K562 (cell line): Measurements from ENCODE around the gene ACTR3C. TPM values are rescaled to one million over a fixed set of nuclear protein-coding genes. Genes with fewer than 3 reads are reported as not detected.

Experiments used
- ATAC-seq: fragments of 200-7000 bp; cut with Tn5 transposase; 3 replicates; pipeline ENCODE4 v1.9.1; 2020; ENCODE audit warnings: moderate library complexity
- BruUV-seq: library from RNA; stranded (reverse); fragments of 400-500 nt; replicated peaks from 2 replicates; lab custom pipeline; 2021; lab: Mats Ljungman, UMichigan
- CTCF ChIA-PET: fragments of 300-600 bp; formaldehyde crosslinking; extraction: SDS; loops from one replicate; lab custom pipeline; 2021; ENCODE audit warnings: low intra/inter-chr PET ratio; lab: Yijun Ruan, JAX
- POLR2A ChIA-PET: fragments of 300-600, 350-650 bp; sonication (Branson Sonifier 250); formaldehyde crosslinking; extraction: SDS; loops from one replicate; lab custom pipeline; 2021; ENCODE audit warnings: antibody characterized with exemption, inconsistent platforms; lab: Yijun Ruan, JAX
- DNase-seq, 4 experiments: peaks; one replicate each; pipeline versions ENCODE4 v3.0.0 to v3.0.0-alpha.2; 2011 to 2018; ENCODE audit warnings: low spot score in 3 of 4, mixed read lengths in 3 of 4; ENCODE audit errors: extremely low read depth in 1 of 4
- FAIRE-seq: peaks from 2 replicates; lab custom pipeline; 2011; peaks lifted over from hg19 to GRCh38; lab: Jason Lieb, UNC
- H2AFZ ChIP-seq: 2 replicates; pipeline ENCODE4 v1.6.0; 2011; ENCODE audit warnings: low read depth, low read length, control low read depth, inconsistent platforms
- H3K27ac ChIP-seq: fragments of 200-600 bp; 3 replicates; pipeline ENCODE4 v1.8.0; 2011; ENCODE audit warnings: low read depth, mild to moderate bottlenecking, control low read depth, inconsistent platforms, low read length, moderate library complexity, mixed read lengths; ENCODE audit errors: extremely low read depth
- H3K27me3 ChIP-seq, 2 experiments: fragments of 300-600 bp in 1 of 2; 2 replicates in 1 of 2; 3 replicates in 1 of 2; pipeline versions ENCODE4 v1.6.0 to v1.8.0; 2011; ENCODE audit warnings: inconsistent platforms in 2 of 2, low read length in 2 of 2, mild to moderate bottlenecking in 1 of 2, mixed read lengths in 1 of 2, moderate library complexity in 1 of 2; ENCODE audit not compliant: control insufficient read depth in 2 of 2, insufficient read depth in 2 of 2
- H3K36me3 ChIP-seq: fragments of 300-600 bp; 3 replicates; pipeline ENCODE4 v1.8.0; 2011; ENCODE audit warnings: mild to moderate bottlenecking, low read length, inconsistent platforms; ENCODE audit not compliant: control insufficient read depth, insufficient read depth
- H3K4me1 ChIP-seq, 2 experiments: fragments of 200-600 bp in 1 of 2; replicated peaks in 1 of 2; 2 replicates in 1 of 2; 3 replicates in 1 of 2; pipeline versions ENCODE4 v1.5.1 to v1.8.0; 2011; ENCODE audit warnings: inconsistent platforms in 2 of 2, low read length in 2 of 2, mild to moderate bottlenecking in 1 of 2, mixed read lengths in 1 of 2, moderate library complexity in 1 of 2; ENCODE audit not compliant: control insufficient read depth in 2 of 2, insufficient read depth in 2 of 2
- H3K4me2 ChIP-seq: 2 replicates; pipeline ENCODE4 v1.6.1; 2011; ENCODE audit warnings: low read length, control low read depth, inconsistent platforms, mixed read lengths; ENCODE audit not compliant: insufficient read depth
- H3K4me3 ChIP-seq: fragments of 200-600 bp; sonication (generic), shearing (Covaris generic); 2 replicates; pipeline ENCODE4 v1.5.1; 2016; ENCODE audit warnings: control low read depth, inconsistent platforms
- H3K79me2 ChIP-seq: fragments of 200-600 bp; 3 replicates; pipeline ENCODE4 v1.8.0; 2011; ENCODE audit warnings: low read length, inconsistent platforms; ENCODE audit not compliant: control insufficient read depth, insufficient read depth
- H3K9ac ChIP-seq, 2 experiments: 2 replicates each; pipeline versions ENCODE4 v1.6.0 to v1.6.1; 2011; ENCODE audit warnings: low read depth in 2 of 2, low read length in 2 of 2, control low read depth in 1 of 2, inconsistent platforms in 1 of 2, mild to moderate bottlenecking in 1 of 2, mixed read lengths in 1 of 2; ENCODE audit not compliant: insufficient read depth in 1 of 2
- H3K9me1 ChIP-seq: one replicate; pipeline ENCODE4 v1.6.0; 2011; ENCODE audit warnings: inconsistent platforms, mild to moderate bottlenecking, low read length, moderate library complexity; ENCODE audit not compliant: control insufficient read depth, insufficient read depth
- H3K9me3 ChIP-seq: replicated peaks from 2 replicates; pipeline ENCODE4 v1.5.1; 2011; ENCODE audit warnings: low read depth, low read length, inconsistent platforms; ENCODE audit not compliant: control insufficient read depth, insufficient read depth
- H4K20me1 ChIP-seq: replicated peaks from 2 replicates; pipeline ENCODE4 v1.6.1; 2011; ENCODE audit warnings: low read length, inconsistent platforms, mixed read lengths; ENCODE audit not compliant: control insufficient read depth, insufficient read depth
- BACH1 ChIP-seq: fragments of 200-800 bp; sonication (Bioruptor generic); IDR thresholded peaks from 2 replicates; pipeline ENCODE4 v1.6.1; 2016; ENCODE audit warnings: missing genetic modification characterization, missing compliant biosample characterization
- FOXA3 ChIP-seq, 2 experiments: fragments of 450-650 bp in 1 of 2; sonication (generic) in 1 of 2; formaldehyde crosslinking; IDR thresholded peaks in 1 of 2; conservative IDR thresholded peaks in 1 of 2; 2 replicates each; pipeline versions ENCODE4 v1.4.0 to v1.8.0; 2020 to 2022; ENCODE audit warnings: mild to moderate bottlenecking in 2 of 2, missing genetic modification reagents in 1 of 2
- HDAC3 ChIP-seq: fragments of 450-650 bp; IDR thresholded peaks from 2 replicates; pipeline ENCODE4 v1.6.1; 2018; ENCODE audit warnings: borderline replicate concordance, mild to moderate bottlenecking, moderate library complexity; ENCODE audit not compliant: partially characterized antibody
- MEF2D ChIP-seq: conservative IDR thresholded peaks from 2 replicates; pipeline ENCODE4 v1.6.1; 2016; ENCODE audit warnings: low read depth, missing genetic modification characterization, missing compliant biosample characterization
- NELFE ChIP-seq: IDR thresholded peaks from 2 replicates; pipeline ENCODE4 v1.6.1; 2011; ENCODE audit warnings: mild to moderate bottlenecking; ENCODE audit not compliant: insufficient read depth, insufficient read length
- NEUROD1 ChIP-seq: fragments of 150-350 bp; IDR thresholded peaks from 2 replicates; pipeline ENCODE4 v1.6.1; 2014; ENCODE audit warnings: borderline replicate concordance, low read length, low read depth; ENCODE audit not compliant: partially characterized antibody
- NFRKB ChIP-seq: fragments of 450-650 bp; IDR thresholded peaks from 2 replicates; pipeline ENCODE4 v1.6.1; 2016; ENCODE audit warnings: low read depth
- NR2C2 ChIP-seq, 2 experiments: fragments of 200-800 bp in 1 of 2; sonication (Bioruptor generic) in 1 of 2; sonication (generic) in 1 of 2; formaldehyde crosslinking in 1 of 2; IDR thresholded peaks; 2 replicates each; pipeline versions ENCODE4 v1.6.1 to v1.8.0; 2016 to 2022; ENCODE audit warnings: mild to moderate bottlenecking in 1 of 2, missing compliant biosample characterization in 1 of 2, missing genetic modification characterization in 1 of 2, missing genetic modification reagents in 1 of 2
- PYGO2 ChIP-seq: fragments of 450-650 bp; IDR thresholded peaks from 2 replicates; pipeline ENCODE4 v1.6.1; 2016; ENCODE audit warnings: mild to moderate bottlenecking, missing genetic modification characterization, moderate library complexity, missing compliant biosample characterization
- SMARCC2 ChIP-seq: fragments of 450-650 bp; IDR thresholded peaks from 2 replicates; pipeline ENCODE4 v1.6.1; 2017; ENCODE audit warnings: antibody characterized with exemption, moderate library complexity, mild to moderate bottlenecking, low read depth
- TCFL5 ChIP-seq: fragments of 250-450 bp; sonication (Bioruptor Pico); conservative IDR thresholded peaks from 2 replicates; pipeline ENCODE4 v1.6.1; 2021; ENCODE audit warnings: mild to moderate bottlenecking, moderate library complexity, matching md5 sums
- ZNF79 ChIP-seq: fragments of 250-450 bp; sonication (Bioruptor Pico); IDR thresholded peaks from 2 replicates; pipeline ENCODE4 v1.4.0; 2020; ENCODE audit warnings: low read depth, mild to moderate bottlenecking, moderate library complexity
- WGBS: fragments of 100-300 bp; shearing (Covaris generic); methylation state at CpG from one replicate; pipeline ENCODE4 v1.1.6; 2016; ENCODE audit warnings: low coverage, mixed read lengths; ENCODE audit not compliant: insufficient coverage; ENCODE audit errors: missing lambda C conversion rate; 5-methylcytosine and 5-hydroxymethylcytosine counted together
- in situ Hi-C: fragments of 300-500 bp; cut with MboI; formaldehyde crosslinking; loops from 4 replicates; pipeline ENCODE4 v1.15.0; 2018; ENCODE audit warnings: inconsistent platforms, mixed read lengths
- intact Hi-C: fragments of 100-400 bp; cut with micrococcal nuclease; formaldehyde crosslinking; loops from 2 replicates; pipeline ENCODE4 v1.14.2; 2022
- polyA plus RNA-seq, 8 experiments: library from polyadenylated mRNA; depleted of rRNA in 4 of 8; stranded (reverse) in 5 of 8; unstranded in 3 of 8; fragments of >200 nt; fragmentation: Nextera tagmentation in 2 of 8; fragmentation: Illumina TruSeq in 1 of 8; extraction: Ambion mirVana in 2 of 8; extraction: Trizol in 1 of 8; gene quantifications; 2 replicates each; pipeline versions ENCODE4 v1.2.1 to v1.2.3, GENCODE V29; 2011 to 2014; ENCODE audit warnings: inconsistent platforms in 1 of 8, missing spikeins in 1 of 8
- total RNA-seq, 7 experiments: library from RNA; depleted of rRNA in 6 of 7; stranded (reverse); fragments of >200 nt in 6 of 7; fragmentation: Illumina TruSeq in 2 of 7; extraction: Trizol in 2 of 7; gene quantifications; 2 replicates each; pipeline versions ENCODE4 v1.2.1 to v1.2.3, GENCODE V29; 2011 to 2021; ENCODE audit warnings: low replicate concordance in 1 of 7
- TF ChIP-seq, protein P1 (sequence below): sonication (generic); formaldehyde crosslinking; IDR thresholded peaks from 2 replicates; pipeline ENCODE4 v1.8.1; 2023; ENCODE audit warnings: mild to moderate bottlenecking, missing genetic modification reagents
- TF ChIP-seq, protein P2 (sequence below): fragments of 450-650 bp; formaldehyde crosslinking; IDR thresholded peaks from 2 replicates; pipeline ENCODE4 v1.4.0; 2020; ENCODE audit warnings: mild to moderate bottlenecking, mixed read lengths

ACTR3C gene
- total and polyA plus RNA-seq, 9 of the 15 experiments (the other 6 are each of a cell fraction or from before 2014, with no cell fraction given) = 9.0 to 35.4 (median 13.3) TPM

DNA sequence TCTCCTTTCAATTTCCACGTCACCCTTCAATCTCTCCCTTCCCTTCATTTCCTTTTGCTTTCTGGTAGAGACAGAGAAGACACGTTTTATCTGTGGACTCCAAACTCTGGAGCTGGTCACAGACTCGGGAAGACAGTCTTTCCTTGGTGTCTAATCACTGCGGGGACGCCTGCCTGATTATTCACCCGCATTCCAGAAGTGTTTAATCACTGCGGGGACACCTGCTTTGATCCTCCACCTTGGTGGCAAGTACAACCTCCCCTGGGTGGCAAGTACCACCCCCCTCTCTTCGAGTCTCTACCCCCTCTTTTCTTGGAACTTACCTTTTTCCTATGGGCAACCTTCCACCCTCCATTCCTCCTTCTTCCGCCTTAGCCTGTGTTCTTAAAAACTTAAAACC lies 15.4 kb downstream of the ACTR3C start (continued):
- TF ChIP-seq NEUROD1 = no peak
- no peak for TF ChIP-seq SMARCC2
- no peak for TF ChIP-seq HDAC3
- no peak for TF ChIP-seq TCFL5 (CRISPR knock-in tag)
- TF ChIP-seq ZNF79 = no peak
- TF ChIP-seq FOXA3 (CRISPR knock-in tag; conservative IDR thresholded peaks at IDR 0.05 in 1 of 2, IDR thresholded peaks at IDR 0.05 in 1 of 2) = no peak
- TF ChIP-seq, protein P1, sequence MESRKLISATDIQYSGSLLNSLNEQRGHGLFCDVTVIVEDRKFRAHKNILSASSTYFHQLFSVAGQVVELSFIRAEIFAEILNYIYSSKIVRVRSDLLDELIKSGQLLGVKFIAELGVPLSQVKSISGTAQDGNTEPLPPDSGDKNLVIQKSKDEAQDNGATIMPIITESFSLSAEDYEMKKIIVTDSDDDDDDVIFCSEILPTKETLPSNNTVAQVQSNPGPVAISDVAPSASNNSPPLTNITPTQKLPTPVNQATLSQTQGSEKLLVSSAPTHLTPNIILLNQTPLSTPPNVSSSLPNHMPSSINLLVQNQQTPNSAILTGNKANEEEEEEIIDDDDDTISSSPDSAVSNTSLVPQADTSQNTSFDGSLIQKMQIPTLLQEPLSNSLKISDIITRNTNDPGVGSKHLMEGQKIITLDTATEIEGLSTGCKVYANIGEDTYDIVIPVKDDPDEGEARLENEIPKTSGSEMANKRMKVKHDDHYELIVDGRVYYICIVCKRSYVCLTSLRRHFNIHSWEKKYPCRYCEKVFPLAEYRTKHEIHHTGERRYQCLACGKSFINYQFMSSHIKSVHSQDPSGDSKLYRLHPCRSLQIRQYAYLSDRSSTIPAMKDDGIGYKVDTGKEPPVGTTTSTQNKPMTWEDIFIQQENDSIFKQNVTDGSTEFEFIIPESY (CRISPR knock-in tag) = no peak
- TF ChIP-seq, all 486 proteins: peak for 0

DNA sequence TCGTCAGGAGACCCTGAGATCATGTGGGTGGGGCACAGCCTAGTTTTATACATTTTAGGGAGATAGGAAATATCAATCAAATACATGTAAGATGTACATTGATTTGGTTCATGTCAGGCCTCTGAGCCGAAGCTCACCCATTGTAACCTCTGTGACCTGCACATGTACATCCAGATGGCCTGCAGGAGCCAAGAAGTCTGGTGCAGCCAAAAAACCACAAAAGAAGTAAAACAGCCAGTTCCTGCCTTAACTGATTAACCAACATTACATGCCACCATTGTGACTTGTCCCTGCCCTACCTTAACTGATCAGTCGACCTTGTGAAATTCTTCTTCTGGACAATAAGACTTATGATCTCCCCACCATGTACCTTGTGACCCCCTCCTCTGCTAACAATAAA lies 16.2 kb downstream of the ACTR3C start:
- no peak overlapping the region for H3K4me3 ChIP-seq
- peaks cover 10 to 36% of the 10 kb centered on the region in 2 experiments; a peak in 4 of 5 replicates for H3K4me1 ChIP-seq
- no peaks in the 10 kb centered on the region for H3K36me3 ChIP-seq
- DNase-seq (peak in 1 of 4 experiments; percentile 43), ATAC-seq (no peak), FAIRE-seq (no peak)
- in situ Hi-C loops (no loop called here), intact Hi-C loops (no loop called here)
- no peaks in the 10 kb centered on the region for H3K9me3 ChIP-seq
- BruUV-seq = no TSS peak
- no peak overlapping the region for H3K9ac ChIP-seq
- H3K9me1 ChIP-seq = no peaks in the 10 kb centered on the region
- H4K20me1 ChIP-seq = no peaks in the 10 kb centered on the region
- H3K27ac ChIP-seq = no peak overlapping the region
- ChIA-PET CTCF (no interaction called here), POLR2A (interaction anchor here (0.8 to 1.8 kb wide), 2 partner anchors 15 to 25 kb away, joined by 4 to 7 read pairs; no protein-coding TSS in a partner anchor)
- no peak overlapping the region for H3K4me2 ChIP-seq
- H3K79me2 ChIP-seq = peaks cover 9% of the 10 kb centered on the region; the same call in 1 of the 3 replicates
- H3K27me3 ChIP-seq = no peaks in the 10 kb centered on the region
- H2AFZ ChIP-seq = no peak overlapping the region
- 55% methylated on average over 3 of the region's 3 CpGs for WGBS
- TF ChIP-seq NFRKB = no peak
- no peak for TF ChIP-seq NELFE
- TF ChIP-seq MEF2D (tag) = 0 out of 2 replicates have a peak, but pooled peaks have one; percentile 44
- TF ChIP-seq BACH1 (tag) = no peak
- TF ChIP-seq, protein P2, sequence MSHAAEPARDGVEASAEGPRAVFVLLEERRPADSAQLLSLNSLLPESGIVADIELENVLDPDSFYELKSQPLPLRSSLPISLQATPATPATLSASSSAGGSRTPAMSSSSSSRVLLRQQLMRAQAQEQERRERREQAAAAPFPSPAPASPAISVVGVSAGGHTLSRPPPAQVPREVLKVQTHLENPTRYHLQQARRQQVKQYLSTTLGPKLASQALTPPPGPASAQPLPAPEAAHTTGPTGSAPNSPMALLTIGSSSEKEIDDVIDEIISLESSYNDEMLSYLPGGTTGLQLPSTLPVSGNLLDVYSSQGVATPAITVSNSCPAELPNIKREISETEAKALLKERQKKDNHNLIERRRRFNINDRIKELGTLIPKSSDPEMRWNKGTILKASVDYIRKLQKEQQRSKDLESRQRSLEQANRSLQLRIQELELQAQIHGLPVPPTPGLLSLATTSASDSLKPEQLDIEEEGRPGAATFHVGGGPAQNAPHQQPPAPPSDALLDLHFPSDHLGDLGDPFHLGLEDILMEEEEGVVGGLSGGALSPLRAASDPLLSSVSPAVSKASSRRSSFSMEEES (CRISPR knock-in tag) = no peak
- TF ChIP-seq NR2C2 (CRISPR knock-in tag; IDR thresholded peaks at IDR 0.05) = no peak
- 0 out of 2 replicates have a peak, but pooled peaks have one; percentile 35 for TF ChIP-seq NR2C2 (tag; IDR thresholded peaks at IDR 0.05)
- no peak for TF ChIP-seq PYGO2 (tag)
